Type B pancreatic cell (in vitro differentiated cells): Measurements from ENCODE around the gene LAMTOR2. TPM values are rescaled to one million over a fixed set of nuclear protein-coding genes. Genes with fewer than 3 reads are reported as not detected.

Experiments used
- DNase-seq: peaks from one replicate; pipeline ENCODE4 v3.0.0; 2021; ENCODE audit warnings: mixed read lengths; ENCODE audit not compliant: unreplicated experiment; ENCODE audit errors: extremely low spot score
- H3K27ac Mint-ChIP-seq: 2 replicates; pipeline ENCODE4 v1.8.0; 2021; ENCODE audit warnings: mild to moderate bottlenecking, mixed read lengths
- H3K27me3 Mint-ChIP-seq: 2 replicates; pipeline ENCODE4 v1.8.0; 2021; ENCODE audit warnings: mixed read lengths
- H3K36me3 Mint-ChIP-seq: 2 replicates; pipeline ENCODE4 v1.8.0; 2021; ENCODE audit warnings: mixed read lengths
- H3K4me1 Mint-ChIP-seq: one replicate; pipeline ENCODE4 v1.8.0; 2021; ENCODE audit warnings: mixed read lengths; ENCODE audit not compliant: unreplicated experiment
- H3K4me3 Mint-ChIP-seq: 2 replicates; pipeline ENCODE4 v1.8.0; 2021; ENCODE audit warnings: mild to moderate bottlenecking, mixed read lengths
- H3K9me3 Mint-ChIP-seq: 2 replicates; pipeline ENCODE4 v1.8.0; 2021; ENCODE audit warnings: mixed read lengths
- total RNA-seq: library from RNA; stranded (reverse); gene quantifications from 2 replicates; pipeline ENCODE4 v1.2.1, GENCODE V29; 2021; ENCODE audit warnings: low replicate concordance
- TF ChIP-seq, protein P1 (sequence below): fragments of 200-600 bp; sonication (generic); conservative IDR thresholded peaks from 2 replicates; pipeline ENCODE4 v1.5.0; 2021; ENCODE audit warnings: antibody characterized with exemption, mild to moderate bottlenecking

Gene LAMTOR2
- total RNA-seq, 1 donor from 2014 or later, result 60.9 TPM

DNA sequence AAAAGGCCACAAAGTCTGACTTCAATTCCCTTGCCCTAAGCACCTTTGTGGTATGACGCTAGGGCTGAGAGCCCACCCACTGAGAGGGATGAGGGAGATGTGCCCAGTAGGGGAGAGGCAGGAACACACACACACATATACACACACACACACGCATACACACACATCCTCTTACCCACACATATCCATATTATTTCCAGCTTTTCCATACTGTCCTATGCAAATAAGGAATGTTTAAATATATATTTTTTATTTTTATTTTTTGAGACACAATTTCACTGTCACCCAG lies 9.4 kb downstream of the LAMTOR2 start:
- Mint-ChIP-seq H3K27ac (peak overlapping the region; percentile 81), H3K9me3 (no peaks in the 10 kb centered on the region), H3K36me3 (peaks cover 6% of the 10 kb centered on the region), H3K4me3 (peak overlapping the region; percentile 73), H3K4me1 (peaks cover 34% of the 10 kb centered on the region), H3K27me3 (no peaks in the 10 kb centered on the region)
- TF ChIP-seq, protein P1, sequence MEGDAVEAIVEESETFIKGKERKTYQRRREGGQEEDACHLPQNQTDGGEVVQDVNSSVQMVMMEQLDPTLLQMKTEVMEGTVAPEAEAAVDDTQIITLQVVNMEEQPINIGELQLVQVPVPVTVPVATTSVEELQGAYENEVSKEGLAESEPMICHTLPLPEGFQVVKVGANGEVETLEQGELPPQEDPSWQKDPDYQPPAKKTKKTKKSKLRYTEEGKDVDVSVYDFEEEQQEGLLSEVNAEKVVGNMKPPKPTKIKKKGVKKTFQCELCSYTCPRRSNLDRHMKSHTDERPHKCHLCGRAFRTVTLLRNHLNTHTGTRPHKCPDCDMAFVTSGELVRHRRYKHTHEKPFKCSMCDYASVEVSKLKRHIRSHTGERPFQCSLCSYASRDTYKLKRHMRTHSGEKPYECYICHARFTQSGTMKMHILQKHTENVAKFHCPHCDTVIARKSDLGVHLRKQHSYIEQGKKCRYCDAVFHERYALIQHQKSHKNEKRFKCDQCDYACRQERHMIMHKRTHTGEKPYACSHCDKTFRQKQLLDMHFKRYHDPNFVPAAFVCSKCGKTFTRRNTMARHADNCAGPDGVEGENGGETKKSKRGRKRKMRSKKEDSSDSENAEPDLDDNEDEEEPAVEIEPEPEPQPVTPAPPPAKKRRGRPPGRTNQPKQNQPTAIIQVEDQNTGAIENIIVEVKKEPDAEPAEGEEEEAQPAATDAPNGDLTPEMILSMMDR, result no peak
- DNase-seq, result no peak

DNA sequence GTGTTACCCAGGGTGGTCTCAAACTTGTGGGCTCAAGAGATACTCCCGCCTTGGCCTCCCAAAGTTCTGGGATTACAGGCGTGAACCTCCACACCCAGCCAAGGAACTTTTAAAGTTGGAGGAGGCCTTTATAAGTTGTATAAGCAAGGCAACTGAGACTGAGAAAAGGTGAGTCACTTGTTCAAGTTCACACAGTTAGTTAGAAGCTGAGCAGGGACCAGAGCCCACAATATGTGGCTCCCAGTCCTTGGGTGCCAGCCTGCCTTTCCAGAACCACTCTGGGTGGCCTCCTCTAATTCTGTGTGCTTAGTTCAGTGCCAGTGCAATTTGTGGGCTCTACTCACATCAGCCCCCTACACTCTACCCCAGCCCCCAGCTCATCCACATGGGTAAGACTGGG lies 10.0 kb downstream of the LAMTOR2 start:
- Mint-ChIP-seq H3K9me3 (no peaks in the 10 kb centered on the region), H3K36me3 (peaks cover 6% of the 10 kb centered on the region), H3K4me1 (peaks cover 36% of the 10 kb centered on the region), H3K27me3 (no peaks in the 10 kb centered on the region), H3K4me3 (no peak overlapping the region), H3K27ac (peak overlapping the region; percentile 24)
- TF ChIP-seq, protein P1, result no peak
- no peak for DNase-seq

DNA sequence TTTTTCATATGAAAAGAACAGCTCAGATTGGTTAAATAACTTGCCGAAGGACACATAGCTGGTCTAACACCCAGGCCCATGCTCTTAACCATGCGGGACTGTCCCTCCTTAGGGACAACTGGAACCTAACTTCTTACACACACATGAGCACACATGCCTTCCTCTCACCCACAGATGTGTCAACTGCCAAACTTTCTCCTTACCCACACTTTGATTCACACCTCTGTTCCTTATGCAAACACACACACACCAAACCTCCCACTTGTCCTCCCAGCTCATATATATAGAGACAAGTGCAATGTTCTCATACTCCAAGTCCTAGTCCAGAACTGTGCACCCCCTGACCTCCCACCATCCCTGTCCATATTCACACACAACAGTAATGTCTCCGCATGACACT lies 10.6 kb downstream of the LAMTOR2 start:
- Mint-ChIP-seq H3K9me3 (no peaks in the 10 kb centered on the region), H3K27ac (peak overlapping the region; percentile 24), H3K27me3 (no peaks in the 10 kb centered on the region), H3K4me3 (peak overlapping the region; percentile 5), H3K36me3 (peaks cover 6% of the 10 kb centered on the region), H3K4me1 (peaks cover 37% of the 10 kb centered on the region)
- TF ChIP-seq, protein P1, result no peak
- no peak for DNase-seq

DNA sequence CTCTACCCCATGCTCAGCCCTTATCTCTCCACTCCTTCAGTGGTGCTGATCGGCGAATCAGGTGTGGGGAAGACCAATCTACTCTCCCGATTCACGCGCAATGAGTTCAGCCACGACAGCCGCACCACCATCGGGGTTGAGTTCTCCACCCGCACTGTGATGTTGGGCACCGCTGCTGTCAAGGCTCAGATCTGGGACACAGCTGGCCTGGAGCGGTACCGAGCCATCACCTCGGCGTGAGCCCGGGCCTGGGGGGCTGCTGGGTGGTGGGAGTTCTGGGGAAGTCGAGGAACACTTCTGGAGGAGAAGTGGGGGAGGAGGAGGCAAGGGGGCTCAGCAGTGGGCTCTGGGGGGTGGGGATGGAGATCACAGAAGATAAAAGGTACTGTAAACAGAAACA lies 11.3 kb downstream of the LAMTOR2 start:
- TF ChIP-seq, protein P1, result no peak
- H3K27ac Mint-ChIP-seq, result peak overlapping the region; percentile 68
- no peaks in the 10 kb centered on the region for H3K27me3 Mint-ChIP-seq
- peaks cover 36% of the 10 kb centered on the region for H3K4me1 Mint-ChIP-seq
- no peaks in the 10 kb centered on the region for H3K9me3 Mint-ChIP-seq
- H3K4me3 Mint-ChIP-seq, result no peak overlapping the region
- peaks cover 6% of the 10 kb centered on the region for H3K36me3 Mint-ChIP-seq
- no peak for DNase-seq

DNA sequence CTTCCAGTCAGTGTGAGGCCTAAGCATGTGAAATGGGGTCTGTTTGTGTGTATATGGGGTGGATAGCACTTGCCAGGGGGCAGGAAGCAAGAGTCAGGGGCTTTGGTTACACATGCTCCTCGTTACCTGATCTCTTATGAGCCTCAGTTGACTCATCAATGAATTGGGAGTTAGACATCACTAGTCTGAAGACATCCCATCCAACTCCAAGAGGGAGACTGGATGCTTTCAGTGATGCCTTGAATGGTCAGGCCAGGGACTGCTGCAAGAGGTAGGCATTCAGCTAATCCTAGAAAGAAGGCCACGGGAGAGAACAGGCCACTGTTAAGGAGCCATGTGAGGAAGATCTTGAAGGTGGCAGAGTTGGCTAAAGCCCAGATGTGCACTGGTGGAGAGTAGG lies 12.7 kb downstream of the LAMTOR2 start:
- peaks cover 32% of the 10 kb centered on the region for H3K4me1 Mint-ChIP-seq
- peaks cover 7% of the 10 kb centered on the region for H3K36me3 Mint-ChIP-seq
- DNase-seq, result no peak
- H3K4me3 Mint-ChIP-seq, result no peak overlapping the region
- no peaks in the 10 kb centered on the region for H3K9me3 Mint-ChIP-seq
- H3K27ac Mint-ChIP-seq, result no peak overlapping the region
- no peaks in the 10 kb centered on the region for H3K27me3 Mint-ChIP-seq
- TF ChIP-seq, protein P1, result no peak
